Mesenteric fat pad (tissue), 1 donor: Measurements from ENCODE around the gene SNX6. TPM values are rescaled to one million over a fixed set of nuclear protein-coding genes. Genes with fewer than 3 reads are reported as not detected.
A peak's percentile ranks its signal among the peaks of the same experiment; 100 is the strongest.
"Not testable (repeated sequence)": the region's sequence is repeated elsewhere in the genome, so short reads cannot be mapped to it uniquely, and the experiment has no call there.

Source experiments
- DNase-seq: peaks from one replicate; pipeline ENCODE4 v3.0.0-alpha.2; 2020; ENCODE audit warnings: low spot score
- long read RNA-seq: library from polyadenylated mRNA; unstranded; transcript quantifications from one replicate; pipeline ENCODE4 v2.0.0, GENCODE V29; 2020
- total RNA-seq: library from RNA; stranded (reverse); fragmentation: NEBNext Ultra II Directional; extraction: Animal tissue kit (Norgen Biotek cat#: 25700); gene quantifications from one replicate; pipeline ENCODE4 v1.2.1, GENCODE V29; 2021
- donor health status: DM: yes; HTN: yes; CAD: no.

Gene SNX6
- total RNA-seq = 97.4 TPM
- long read RNA-seq, transcript SNX6-201 (14 exons, 2,001 nt) = major isoform, 254 of 335 reads
- long read RNA-seq, transcript SNX6-202 (13 exons, 3,398 nt) = minor isoform, 28 of 335 reads
- long read RNA-seq, partial matches to known transcripts = 18 of 335 reads
- long read RNA-seq, other reads (novel, unspliced or antisense) = 35 of 335 reads

DNA sequence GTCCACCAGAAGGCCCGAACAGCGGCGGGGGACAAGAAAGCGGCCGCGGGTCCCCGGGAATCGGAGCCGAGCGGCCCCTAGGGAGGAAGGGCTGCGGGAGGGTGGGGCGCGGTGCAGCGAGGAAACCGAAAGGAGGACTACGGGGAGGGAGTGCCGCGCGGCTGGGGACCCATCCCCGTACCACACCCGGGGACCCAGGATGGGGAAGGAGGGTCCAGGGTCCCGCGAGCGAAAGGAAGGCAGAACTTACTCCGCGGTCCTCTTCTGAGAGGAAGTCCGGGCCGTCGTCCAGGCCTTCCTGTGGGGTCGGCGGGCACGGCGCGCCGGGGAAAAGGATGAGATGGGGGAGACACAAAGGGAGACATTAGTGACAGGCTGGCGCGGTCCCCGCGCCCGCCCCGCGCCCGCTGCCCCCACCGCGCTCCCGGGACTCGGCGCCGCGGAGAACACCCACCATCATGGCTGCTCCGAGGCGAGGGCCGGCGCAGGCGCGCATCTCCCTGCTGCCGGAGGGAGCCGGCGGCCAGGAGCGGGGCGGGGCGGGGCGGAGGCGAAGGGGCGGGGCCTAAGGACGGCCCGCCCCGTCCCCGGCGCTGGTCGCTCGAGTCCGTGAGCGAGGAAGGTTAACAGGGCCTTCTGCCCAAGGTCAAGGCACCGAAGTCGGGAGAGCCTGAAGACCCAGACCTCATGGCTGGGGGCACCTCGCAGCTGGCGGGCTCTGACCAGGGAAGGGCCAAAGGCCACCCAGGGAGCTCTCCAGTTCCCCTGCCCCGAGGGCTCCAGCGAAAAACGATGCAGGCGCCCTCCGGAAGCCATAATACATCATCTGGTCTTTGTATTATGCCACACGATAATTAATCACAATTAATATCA lies at the start of gene SNX6:
TSS of gene SNX6 (minus strand) at position 492 of the 873 bp plus-strand sequence. CDS start at position 460, 32 bp downstream.
- DNase-seq = peak; percentile 95

DNA sequence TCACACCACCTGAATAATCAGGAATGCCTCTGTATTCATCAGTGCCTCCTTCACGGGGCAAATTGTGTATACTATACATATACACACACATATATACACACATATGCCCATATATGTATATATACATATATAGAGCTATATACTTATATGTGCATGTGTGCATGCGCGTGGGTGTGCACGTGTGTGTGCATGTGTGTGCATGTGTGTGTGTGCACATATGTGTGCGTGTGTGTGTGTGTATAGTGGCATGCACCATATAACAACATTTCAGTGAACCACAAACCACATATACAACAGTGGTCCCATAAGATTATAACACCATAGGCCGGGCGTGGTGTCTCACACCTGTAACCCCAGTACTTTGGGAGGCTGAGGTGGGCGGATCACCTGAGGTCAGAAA lies 48.8 kb upstream of the SNX6 start:
- DNase-seq = no peak

DNA sequence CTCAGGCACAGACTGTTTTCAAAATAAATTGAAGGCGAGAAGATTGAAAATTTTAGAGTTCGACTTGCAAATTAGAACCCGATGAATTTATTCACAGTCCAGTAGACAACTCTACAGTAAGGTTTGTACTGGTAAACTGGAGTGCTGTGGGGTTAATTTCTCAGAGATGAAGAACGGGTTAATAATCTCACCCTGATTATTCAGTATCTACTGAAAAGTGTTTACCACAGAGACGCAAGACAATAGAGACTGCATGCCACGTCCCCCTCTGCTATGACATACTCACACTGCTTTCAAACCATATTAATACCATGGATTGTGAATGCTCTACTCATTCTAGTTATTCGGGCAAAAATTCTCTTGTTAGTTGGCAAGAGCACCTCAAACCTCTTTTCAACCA lies 48.4 kb upstream of the SNX6 start:
- no peak for DNase-seq

DNA sequence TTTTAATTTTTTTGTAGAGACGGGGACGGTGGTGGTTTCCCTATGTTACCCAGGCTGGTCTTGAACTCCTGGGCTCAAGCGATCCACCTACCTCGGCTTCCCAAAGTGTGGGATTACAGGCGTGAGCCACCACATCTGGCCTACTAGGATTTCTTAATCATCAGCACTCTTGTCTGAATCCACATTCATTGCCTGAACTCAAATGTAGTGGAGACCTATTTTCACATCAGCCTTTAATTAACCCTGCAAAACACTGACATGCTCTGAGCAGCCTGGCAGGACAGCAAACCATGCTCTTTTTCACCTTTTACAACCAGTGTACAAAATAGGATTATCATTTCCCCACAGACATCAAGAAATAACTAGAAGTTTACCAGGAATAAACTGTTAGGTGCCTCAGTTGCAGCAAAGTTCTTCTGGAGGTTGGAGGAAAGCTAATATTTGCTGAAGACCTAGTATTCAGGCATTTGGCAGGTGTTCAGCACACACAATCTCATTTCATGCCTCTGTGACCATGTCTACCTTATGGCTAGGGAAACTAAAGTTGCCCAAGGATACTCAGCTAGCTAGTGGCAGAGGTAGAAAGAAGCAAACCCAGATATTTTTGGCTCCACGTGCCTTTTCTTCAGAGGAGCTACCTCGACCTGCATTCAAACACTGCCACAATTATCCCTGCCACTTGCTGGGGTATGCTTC lies 46.7 kb upstream of the SNX6 start:
- no peak for DNase-seq

DNA sequence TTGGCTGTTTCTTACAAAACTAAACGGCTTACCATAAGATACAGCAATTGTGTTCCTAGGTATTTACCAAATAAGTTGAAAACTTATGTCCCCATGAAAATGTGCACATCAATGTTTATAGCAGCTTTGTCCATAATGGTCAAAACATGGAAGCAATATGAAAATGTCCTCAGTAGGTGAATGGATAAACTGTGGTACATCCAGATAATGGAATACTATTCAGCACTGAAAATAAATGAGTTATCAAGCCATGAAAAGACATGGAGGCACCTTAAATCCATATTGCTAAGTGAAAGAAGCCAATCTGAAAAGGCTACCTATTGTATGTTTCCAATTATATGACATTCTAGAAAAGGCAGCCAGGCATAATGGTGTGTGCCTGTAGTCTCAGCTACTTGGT lies 43.8 kb upstream of the SNX6 start:
- no peak for DNase-seq

DNA sequence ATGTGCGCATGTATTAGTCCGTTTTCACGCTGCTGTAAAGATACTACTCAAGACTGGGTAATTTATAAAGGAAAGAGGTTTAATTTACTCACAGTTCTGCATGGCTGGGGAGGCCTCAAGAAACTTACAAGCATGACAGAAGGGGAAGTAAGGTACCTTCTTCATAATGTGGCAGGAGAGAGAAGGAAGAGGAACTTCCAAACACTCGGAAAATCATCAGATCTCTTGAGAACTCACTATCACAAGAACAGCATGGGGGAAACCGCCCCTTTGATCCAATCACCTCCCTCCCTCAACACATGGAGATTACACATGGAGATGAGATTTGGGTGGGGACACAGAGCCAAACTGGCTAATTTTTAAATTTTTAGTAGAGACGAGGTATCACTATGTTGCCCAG lies 41.8 kb upstream of the SNX6 start:
- no peak for DNase-seq

DNA sequence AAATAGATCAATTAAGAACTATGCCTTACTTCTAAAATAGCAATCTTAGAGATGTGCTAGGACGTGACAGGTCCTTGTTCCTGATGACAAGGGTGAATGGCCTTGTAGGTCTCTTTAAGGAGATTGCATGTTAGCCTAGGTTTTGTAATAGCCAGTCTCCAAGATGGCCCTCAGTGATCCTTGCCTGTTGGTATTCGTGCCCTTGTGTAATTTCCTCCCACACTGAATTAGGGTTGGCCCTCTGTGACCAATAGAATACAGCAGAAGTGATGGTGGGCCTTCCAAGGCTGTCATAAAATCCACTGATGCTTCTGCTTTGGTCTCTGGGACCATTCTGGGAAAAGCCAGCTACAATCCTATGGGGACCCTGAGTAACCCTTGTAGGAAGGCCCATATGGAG lies 38.2 kb upstream of the SNX6 start:
- no peak for DNase-seq

DNA sequence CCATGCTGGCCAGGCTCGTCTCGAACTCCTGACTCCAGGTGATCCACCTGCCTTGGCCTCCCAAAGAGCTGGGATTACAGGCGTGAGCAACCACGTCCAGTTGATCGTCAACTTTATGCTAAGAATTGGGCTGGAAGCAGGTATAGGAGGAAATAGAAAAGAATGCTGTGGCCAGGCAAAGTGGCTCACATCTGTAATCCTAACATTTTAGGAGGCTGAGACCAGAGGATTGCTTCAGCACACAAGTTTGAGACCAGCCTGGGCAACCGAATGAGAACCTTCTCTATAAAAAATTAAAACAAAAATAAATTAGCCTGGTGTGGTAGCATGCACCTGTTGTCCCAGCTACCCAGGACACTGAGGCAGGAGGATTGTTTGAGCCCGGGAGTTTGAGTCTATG lies 37.1 kb upstream of the SNX6 start:
- no peak for DNase-seq

DNA sequence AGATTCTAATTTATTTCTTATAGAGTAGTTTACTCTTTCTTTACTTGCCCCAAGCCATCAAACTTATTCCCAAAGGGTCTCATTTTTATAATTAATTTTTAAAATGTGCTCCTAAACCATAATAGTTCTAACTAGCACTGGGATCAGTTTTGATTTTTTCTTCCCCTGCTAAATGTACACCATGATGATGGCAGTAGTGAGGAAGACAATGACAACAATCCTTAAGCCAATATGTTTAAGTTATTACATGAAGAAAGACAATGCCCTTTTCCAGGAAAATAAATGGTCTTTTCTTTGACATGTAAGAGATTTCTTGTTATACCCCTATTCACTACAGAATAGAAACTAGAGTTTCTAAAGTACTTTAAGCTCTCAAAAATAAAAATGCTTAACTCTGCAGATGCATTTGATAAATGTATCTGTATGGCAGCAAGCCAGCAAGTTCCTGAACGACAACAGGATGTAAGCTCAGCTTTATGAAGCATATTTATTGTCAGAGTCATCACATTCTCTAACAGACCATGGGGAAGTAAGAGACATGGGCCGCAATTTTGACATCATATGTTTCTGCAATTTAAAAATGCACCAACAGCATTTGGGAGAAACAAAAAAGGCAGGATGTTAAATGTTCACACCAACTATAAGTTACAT lies 36.0 kb upstream of the SNX6 start:
- no peak for DNase-seq

DNA sequence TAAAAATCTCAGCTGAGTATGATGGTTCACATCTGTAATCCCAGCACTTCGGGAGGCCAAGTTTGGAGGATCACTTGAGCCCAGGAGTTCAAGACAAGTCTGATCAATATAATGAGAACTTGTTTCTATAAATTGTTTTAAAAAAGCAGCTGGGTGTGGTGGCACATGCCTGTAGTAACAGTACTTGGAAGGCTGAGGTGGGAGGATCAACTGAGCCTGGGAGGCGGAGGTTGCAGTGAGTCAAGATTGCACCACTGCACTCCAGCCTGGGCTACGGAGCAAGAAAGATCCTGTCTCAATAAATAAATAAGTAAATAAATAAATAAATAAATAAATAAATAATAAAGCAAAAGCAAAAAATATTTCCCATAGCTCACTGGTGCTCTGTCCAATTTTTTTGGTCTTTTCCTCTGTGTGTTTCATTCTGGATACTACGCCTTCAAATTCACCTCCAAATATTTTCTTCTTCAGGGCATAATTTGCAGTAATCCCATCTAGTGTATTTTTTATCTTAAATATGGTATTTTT lies 32.7 kb upstream of the SNX6 start:
- no peak for DNase-seq

DNA sequence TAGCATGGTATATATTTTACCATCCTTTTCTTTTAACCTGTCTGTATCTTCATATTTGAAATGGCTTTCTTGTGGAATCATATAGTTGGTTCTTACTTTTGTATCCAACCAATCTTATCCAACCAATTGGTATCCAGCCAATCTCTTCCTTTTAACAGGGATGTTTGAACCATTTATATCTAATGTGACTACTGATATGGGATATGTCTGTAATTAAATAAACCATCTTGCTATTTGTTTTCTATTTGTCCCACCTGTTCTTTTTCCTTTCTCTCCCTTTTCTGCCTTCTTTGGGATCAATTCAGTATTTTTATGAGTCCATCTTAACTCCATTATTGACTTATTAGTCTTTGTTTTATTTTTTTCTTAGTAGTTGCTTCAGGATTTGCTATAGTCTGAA lies 30.8 kb upstream of the SNX6 start:
- no peak for DNase-seq

DNA sequence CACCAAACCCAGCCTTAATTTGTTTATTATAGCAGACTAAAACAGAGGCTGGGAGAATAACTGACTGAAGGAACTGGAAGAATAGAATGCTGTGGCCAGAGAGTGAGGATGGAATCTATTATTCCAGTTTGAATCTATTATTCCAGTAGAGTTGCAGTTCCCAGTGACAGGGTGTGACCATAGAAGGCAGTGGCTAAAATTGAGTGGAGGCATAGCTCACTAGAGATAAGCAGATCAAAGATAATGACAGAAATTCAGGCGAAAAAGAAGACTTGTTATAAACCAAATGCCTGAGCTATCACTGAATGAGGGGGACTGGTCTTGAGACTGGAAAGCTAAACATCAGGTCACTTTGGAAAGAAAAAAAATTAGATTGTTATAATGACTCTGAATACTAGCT lies 26.0 kb upstream of the SNX6 start:
- no peak for DNase-seq

DNA sequence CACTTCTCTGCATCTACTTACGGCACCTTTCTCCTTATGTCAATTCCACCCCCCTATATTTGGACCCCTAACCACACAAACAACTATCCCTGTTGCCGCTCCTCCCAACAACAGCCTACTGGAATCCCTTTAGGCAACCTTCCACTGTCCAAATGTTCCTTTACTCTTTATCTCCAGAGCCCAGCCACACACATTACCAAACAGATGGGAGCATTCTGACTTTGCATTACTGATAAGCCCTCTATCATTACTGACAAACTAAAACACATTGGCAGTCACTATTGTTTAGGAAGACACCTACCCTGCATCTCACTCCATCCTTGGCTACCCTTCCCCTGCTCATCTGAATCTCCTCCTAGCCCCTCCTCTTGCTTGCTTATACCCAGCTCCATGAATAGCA lies 23.1 kb upstream of the SNX6 start:
- DNase-seq = not testable (repeated sequence)

DNA sequence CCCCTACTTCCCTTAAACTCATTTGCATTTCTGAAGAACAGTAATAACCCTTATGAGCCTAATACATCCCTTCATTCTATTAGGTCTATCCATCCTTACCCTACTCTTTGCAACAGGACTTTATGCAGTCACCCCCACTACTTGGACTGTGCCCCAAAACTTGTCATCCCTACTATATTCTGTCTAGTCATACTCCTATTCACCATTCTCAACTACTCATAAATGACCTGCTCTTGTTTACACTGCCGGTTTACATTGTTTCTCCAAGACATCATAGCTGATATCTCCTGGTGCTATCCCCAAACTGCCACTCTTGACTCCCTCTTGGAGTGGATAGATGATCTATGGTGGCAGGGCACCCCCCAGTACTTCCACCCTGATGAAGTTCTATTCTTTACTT lies 22.4 kb upstream of the SNX6 start:
- not testable (repeated sequence) for DNase-seq

DNA sequence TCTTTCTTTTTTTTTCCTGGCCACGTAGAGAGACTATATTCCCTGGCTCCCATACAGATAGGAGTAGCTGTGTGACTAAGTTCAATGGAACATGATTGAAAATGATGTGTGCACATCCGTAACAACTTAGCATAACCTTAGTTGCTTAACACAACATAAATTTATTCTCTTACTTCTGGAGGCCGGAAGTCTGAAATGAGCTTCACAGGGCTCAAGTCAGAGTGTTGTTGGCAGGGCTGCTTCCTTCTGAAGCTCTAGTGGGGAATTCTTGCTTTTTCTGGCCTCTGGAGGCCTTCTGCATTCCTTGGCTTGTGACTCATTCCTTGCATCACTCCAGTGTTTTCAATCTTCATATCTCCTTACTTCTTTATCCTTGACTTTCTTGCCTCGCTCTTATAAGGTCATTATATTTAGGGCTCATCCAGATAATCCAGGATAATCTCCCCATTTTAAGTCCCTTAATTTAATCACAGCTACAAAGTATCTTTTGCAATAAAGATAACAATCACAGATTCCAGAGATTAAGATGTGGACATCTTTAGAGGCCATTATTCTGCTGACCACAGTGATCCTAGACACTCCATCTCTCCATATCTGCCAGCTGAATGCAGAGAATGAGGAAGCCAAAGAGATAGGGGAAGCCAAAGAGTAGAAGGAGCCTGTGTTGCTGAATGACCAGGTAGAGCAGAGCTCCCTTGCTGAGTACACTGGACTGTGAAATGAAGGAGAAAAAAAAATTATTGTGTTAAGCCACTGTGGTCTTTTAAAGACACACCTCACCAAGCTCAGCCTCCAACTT lies 21.0 kb upstream of the SNX6 start:
- DNase-seq = no peak

DNA sequence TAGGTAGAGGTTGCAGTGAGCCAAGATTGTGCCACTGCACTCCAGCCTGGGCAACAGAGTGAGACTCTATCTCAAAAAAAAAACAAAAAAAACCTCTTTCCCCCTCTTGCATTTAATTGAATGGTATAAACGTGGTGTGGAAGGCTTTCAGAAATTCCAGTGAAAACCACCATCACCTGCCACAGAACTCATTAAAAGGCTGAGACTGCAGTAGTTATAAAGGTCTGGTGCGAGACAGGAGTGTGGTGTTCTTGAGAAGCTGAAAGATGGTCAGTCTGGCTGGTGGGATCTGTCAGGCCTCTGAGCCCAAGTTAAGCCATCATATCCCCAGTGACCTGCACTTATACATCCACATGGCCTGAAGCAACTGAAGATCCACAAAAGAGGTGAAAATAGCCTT lies 20.1 kb upstream of the SNX6 start:
- not testable (repeated sequence) for DNase-seq

DNA sequence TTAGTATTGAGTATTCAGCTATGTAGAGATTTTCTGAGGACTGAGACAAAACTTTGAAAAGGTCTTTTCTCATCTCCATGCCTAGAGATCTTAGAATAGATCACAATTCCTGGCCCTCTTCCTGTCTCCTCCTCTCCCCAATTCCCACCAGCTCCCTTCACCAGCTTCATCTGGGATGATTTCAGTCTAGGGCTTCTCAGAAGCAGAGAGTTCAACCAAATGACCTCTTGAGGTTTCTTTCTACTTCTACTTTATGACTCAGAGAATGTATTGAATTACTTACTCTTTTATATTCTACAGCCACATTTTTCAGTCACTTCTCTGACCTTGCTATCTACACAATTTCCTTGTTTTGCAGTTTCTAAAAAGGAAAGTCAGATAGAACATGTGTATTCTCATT lies 19.4 kb upstream of the SNX6 start:
- no peak for DNase-seq

DNA sequence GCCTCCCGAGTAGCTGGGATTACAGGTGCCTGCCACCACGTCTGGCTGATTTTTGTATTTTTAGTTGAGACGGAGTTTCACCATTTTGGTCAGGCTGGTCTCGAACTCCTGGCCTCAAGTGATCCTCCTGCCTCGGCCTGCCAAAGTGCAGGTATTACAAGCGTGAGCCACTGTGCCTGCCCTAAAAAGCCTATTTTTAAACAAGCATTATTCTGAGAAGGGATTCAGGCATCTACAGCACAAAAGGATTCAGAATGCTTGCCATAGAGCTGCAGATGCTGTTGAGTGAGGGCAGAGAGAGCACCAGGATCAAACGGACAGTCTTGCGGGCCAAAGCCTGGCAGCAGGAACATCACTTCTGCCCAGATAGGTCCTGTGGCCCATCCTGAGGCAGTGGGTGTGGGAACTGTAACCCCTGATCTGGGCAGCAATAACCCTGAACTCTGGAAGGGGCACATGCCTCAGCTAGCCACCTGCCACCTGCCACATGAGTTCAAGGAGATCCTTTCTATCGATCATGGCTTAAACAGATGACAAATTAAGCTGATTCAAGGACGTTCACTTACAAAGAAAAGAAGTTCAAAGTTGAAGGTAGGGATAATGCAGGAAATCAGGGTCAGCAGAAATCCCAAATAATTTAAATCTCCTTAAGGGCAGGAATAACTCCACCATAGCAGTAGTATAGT lies 16.8 kb upstream of the SNX6 start:
- no peak for DNase-seq

DNA sequence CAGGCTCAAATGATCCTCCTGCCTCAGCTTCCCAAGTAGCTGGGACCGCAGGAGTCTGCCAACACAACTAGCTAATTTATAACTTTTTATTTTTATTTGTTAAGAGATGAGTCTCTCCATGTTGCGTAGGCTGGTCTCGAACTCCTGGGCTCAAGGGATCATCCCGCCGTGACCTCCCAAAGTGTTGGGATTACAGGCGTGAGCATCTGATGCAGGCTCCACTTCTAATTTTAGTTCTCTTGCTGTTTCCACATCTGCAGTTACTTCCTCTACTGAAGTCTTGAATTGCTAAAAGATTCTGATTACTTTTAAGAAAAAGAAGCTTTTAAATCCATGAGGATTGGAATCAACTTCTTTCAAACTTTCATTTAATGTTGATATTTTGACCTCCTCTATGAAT lies 13.4 kb upstream of the SNX6 start:
- no peak for DNase-seq

DNA sequence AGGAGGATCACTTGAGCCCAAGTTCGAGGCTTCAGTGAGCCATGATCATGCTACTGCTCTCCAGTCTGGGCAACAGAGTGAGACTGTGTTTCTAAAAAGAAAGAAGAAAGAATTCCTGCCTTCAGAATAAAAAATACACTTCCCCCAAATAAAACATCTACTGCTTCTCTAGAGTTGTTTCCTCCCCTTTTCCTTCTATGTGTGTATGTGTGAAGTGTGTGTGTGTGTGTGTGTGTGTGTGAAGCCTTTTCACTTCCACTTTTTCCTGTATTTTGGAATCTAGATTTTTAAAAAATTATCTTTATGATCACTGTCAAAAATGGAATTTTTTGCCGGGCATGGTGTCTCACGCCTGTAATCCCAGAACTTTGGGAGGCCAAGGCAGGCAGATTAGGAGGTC lies 12.6 kb upstream of the SNX6 start:
- no peak for DNase-seq
